Bronchial epithelial cell (primary cell): ENCODE data around the gene CXCR3. TPM values are rescaled to one million over a fixed set of nuclear protein-coding genes. Genes with fewer than 3 reads are reported as not detected.
"Not testable (repeated sequence)": the region's sequence is repeated elsewhere in the genome, so short reads cannot be mapped to it uniquely, and the experiment has no call there.

Experiments
- DNase-seq: peaks from one replicate; pipeline ENCODE4 v3.0.0-alpha.2; 2010; ENCODE audit warnings: low read depth
- FAIRE-seq: peaks from 2 replicates; lab custom pipeline; 2011; peaks lifted over from hg19 to GRCh38; lab: Jason Lieb, UNC
- H3K27me3 ChIP-seq: 2 replicates; pipeline ENCODE4 v1.5.1; 2011; ENCODE audit warnings: low read length; ENCODE audit not compliant: control insufficient read depth, insufficient read depth
- H3K36me3 ChIP-seq: 2 replicates; pipeline ENCODE4 v1.5.1; 2011; ENCODE audit warnings: low read length; ENCODE audit not compliant: control insufficient read depth, insufficient read depth
- H3K4me3 ChIP-seq: 2 replicates; pipeline ENCODE4 v1.5.1; 2011; ENCODE audit warnings: mild to moderate bottlenecking, low read depth, low read length, control low read depth
- total RNA-seq: library from RNA; depleted of rRNA; stranded (reverse); fragments of >200 nt; gene quantifications from 2 replicates; pipeline ENCODE4 v1.2.1, GENCODE V29; 2014
- TF ChIP-seq, protein P1 (sequence below): IDR thresholded peaks from 2 replicates; pipeline ENCODE4 v1.5.1; 2011; ENCODE audit warnings: mild to moderate bottlenecking, moderate library complexity, low read length, control low read depth, inconsistent platforms; ENCODE audit not compliant: insufficient read depth, severe bottlenecking

Gene CXCR3
- total RNA-seq, 1 donor from 2014 or later: not detected

DNA sequence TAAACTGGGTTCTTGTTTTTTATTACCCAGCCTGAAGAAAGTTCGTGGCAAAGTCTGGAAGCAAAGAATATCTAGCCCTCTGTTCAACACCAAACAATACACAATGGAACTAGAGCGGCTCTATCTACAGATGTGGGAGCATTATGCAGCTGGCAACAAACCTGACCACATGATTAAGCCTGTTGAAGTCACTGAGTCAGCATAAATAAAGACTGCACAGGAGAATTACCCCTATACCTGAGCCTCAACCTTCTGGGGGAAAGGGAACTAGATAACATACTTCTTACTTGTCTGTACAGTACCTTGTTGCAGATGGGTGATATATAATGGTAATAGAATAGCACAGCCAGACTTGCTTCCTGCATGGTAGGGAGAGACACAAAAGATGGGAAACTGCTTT, 44.7 kb downstream of the CXCR3 start:
- Histone ChIP-seq H3K4me3 (no peak overlapping the region), H3K36me3 (peaks cover 6% of the 10 kb centered on the region), H3K27me3 (no peaks in the 10 kb centered on the region)
- TF ChIP-seq, protein P1, sequence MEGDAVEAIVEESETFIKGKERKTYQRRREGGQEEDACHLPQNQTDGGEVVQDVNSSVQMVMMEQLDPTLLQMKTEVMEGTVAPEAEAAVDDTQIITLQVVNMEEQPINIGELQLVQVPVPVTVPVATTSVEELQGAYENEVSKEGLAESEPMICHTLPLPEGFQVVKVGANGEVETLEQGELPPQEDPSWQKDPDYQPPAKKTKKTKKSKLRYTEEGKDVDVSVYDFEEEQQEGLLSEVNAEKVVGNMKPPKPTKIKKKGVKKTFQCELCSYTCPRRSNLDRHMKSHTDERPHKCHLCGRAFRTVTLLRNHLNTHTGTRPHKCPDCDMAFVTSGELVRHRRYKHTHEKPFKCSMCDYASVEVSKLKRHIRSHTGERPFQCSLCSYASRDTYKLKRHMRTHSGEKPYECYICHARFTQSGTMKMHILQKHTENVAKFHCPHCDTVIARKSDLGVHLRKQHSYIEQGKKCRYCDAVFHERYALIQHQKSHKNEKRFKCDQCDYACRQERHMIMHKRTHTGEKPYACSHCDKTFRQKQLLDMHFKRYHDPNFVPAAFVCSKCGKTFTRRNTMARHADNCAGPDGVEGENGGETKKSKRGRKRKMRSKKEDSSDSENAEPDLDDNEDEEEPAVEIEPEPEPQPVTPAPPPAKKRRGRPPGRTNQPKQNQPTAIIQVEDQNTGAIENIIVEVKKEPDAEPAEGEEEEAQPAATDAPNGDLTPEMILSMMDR: no peak
- FAIRE-seq: no peak
- no peak for DNase-seq

DNA sequence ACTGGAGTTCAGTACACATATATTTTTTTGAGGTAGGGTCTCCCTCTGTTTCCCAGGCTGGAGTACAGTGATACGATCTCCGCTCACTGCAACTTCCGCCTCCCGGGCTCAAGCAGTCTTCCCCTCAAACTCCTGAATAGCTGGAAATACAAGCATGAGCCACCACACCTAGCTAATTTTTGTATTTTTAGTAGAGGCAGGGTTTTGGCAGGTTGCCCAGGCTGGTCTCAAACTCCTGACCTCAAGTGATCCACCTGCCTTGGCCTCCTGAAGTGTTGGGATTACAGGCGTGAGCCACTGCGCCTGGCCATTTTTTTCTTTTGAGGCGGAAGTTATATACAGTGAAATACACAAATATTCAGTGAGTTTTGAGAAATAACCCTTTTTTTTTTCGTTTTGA, 46.9 kb downstream of the CXCR3 start:
- not testable (repeated sequence) for H3K4me3 ChIP-seq, DNase-seq, FAIRE-seq, H3K27me3 ChIP-seq
- peaks cover 10% of the 10 kb centered on the region for H3K36me3 ChIP-seq

Other genes with a start within 250 kb of the CXCR3 start
- gene OGT, start 85.4 kb downstream of the CXCR3 start, total RNA-seq: 77.7 and 104 TPM in 2 replicates
- 1.6 and 1.7 TPM in 2 replicates for gene GCNA, start 40.1 kb downstream of the CXCR3 start, total RNA-seq
- gene CXorf49, start 99.8 kb upstream of the CXCR3 start, total RNA-seq: not detected in 2 replicates
- not detected in 2 replicates for gene CXorf49B, start 144.8 kb upstream of the CXCR3 start, total RNA-seq